ENCODE results near the gene RASA2. TPM values are rescaled to one million over a fixed set of nuclear protein-coding genes. Genes with fewer than 3 reads are reported as not detected.

The RASA2 gene
- total and polyA plus RNA-seq, 10 of the 15 experiments (the other 5 are each of a cell fraction or from before 2014, with no cell fraction given) = 1.9 to 9.4 (median 7.2) TPM

DNA sequence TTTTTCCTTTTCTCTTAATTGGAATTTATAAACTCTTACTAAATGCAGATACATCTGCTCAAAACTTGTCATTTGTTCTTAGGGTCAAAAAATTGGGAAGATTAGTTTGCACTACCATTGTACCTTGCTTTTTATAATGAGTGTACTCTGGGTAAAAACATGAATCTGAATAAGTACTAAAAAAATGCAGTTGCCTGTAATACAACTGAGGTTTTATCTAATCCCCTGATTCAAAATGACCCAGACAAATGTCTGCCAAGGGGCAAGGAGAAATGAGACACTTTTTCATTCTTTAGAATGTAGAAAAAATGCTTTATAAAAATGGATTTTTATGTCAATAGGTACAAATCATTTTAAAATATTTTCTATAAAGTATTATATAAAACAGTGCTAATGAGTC is 42.4 kb downstream of the RASA2 start (continued):
- TF ChIP-seq, protein P1, sequence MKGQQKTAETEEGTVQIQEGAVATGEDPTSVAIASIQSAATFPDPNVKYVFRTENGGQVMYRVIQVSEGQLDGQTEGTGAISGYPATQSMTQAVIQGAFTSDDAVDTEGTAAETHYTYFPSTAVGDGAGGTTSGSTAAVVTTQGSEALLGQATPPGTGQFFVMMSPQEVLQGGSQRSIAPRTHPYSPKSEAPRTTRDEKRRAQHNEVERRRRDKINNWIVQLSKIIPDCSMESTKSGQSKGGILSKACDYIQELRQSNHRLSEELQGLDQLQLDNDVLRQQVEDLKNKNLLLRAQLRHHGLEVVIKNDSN (IDR thresholded peaks at IDR 0.05; ENCODE audit: borderline replicate concordance, extremely low read length, insufficient read depth, low read depth, low read length) = no peak
- TF ChIP-seq NR2C2 (IDR thresholded peaks at IDR 0.05; ENCODE audit: borderline replicate concordance, control insufficient read depth, insufficient read length, low read depth) = no peak
- no peak for TF ChIP-seq KLF5 (IDR thresholded peaks at IDR 0.05; ENCODE audit: partially characterized antibody)
- TF ChIP-seq EZH2 (IDR thresholded peaks at IDR 0.05; ENCODE audit: borderline replicate concordance, control insufficient read depth, low read depth, low read length) = no peak
- TF ChIP-seq KAT2A (conservative IDR thresholded peaks at IDR 0.05; ENCODE audit: control insufficient read depth, low read depth, low read length) = no peak

DNA sequence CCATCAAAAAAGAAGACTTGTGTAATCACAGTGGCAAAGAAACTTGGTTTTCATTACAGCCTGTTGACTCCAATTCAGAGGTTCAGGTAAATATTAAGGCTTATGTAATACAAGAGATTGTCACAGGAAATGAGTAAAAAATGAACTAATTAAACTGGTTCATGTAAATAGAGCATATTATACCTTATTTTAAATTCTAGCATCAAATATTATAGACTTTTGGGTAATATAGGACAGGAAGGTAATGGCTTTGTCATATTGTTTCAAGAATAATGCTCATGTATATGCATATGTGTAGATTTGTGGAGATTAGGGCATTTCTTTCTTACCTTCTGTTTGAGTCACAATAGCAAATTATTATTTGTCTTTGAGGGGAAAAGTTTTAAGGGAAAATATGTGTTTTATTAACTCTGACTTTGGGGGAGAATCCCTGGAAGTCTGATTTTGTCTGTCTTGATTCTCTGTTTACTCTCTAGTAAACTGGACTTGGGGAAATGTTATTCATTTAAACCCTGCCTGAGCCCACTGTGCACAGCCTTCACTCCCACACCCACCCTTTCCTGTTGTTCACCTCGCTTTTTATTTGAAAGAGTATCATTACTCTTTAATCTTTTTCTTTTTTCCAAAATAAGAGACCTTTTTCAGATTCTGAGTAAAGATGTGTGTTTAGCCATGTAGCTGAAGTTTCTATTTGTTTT is 43.0 kb downstream of the RASA2 start:
- POLR2A ChIA-PET = no interaction called here
- Histone ChIP-seq H4K20me1 (ENCODE audit: control insufficient read depth, insufficient read depth) (no peaks in the 10 kb centered on the region), H3K9me3 (replicated peaks; ENCODE audit: control insufficient read depth, insufficient read depth, low read length) (no peaks in the 10 kb centered on the region), H2AFZ (ENCODE audit: control insufficient read depth, low read depth, low read length) (no peak overlapping the region), H3K4me2 (ENCODE audit: control insufficient read depth, insufficient read depth) (no peak overlapping the region), H3K27ac (ENCODE audit: control insufficient read depth, insufficient read depth) (no peak overlapping the region), H3K4me3 (no peak overlapping the region), H3K9ac (ENCODE audit: control insufficient read depth, insufficient read depth, low read length) (no peak overlapping the region), H3K4me1 (ENCODE audit: control insufficient read depth, insufficient read depth, low read length) (no peaks in the 10 kb centered on the region), H3K36me3 (ENCODE audit: control insufficient read depth in 2 of 2, insufficient read depth in 2 of 2, low read length in 1 of 2) (0 out of 4 replicates have a peak, but pooled peaks cover 0 to 2% of the 10 kb centered on the region in 2 experiments), H3K79me2 (ENCODE audit: control insufficient read depth, insufficient read depth, low read length) (no peaks in the 10 kb centered on the region), H3K27me3 (replicated peaks in 1 of 2; ENCODE audit: control insufficient read depth in 2 of 2, insufficient read depth in 2 of 2, low read length in 1 of 2) (no peaks in the 10 kb centered on the region)
- DNase-seq (ENCODE audit: low read depth, low spot score) = no peak
- intact Hi-C loops (cut with micrococcal nuclease; ENCODE audit: unreplicated experiment) = no loop called here
- no peak for FAIRE-seq
- SMC1A ChIA-PET (ENCODE audit: uncharacterized antibody, unreplicated experiment) = interaction anchor here (1.1 kb wide), 1 partner anchor 13 kb away, joined by 3 read pairs; no protein-coding TSS in a partner anchor
- no peak for TF ChIP-seq CREM (IDR thresholded peaks at IDR 0.05; ENCODE audit: low read depth)
- TF ChIP-seq, protein P2, sequence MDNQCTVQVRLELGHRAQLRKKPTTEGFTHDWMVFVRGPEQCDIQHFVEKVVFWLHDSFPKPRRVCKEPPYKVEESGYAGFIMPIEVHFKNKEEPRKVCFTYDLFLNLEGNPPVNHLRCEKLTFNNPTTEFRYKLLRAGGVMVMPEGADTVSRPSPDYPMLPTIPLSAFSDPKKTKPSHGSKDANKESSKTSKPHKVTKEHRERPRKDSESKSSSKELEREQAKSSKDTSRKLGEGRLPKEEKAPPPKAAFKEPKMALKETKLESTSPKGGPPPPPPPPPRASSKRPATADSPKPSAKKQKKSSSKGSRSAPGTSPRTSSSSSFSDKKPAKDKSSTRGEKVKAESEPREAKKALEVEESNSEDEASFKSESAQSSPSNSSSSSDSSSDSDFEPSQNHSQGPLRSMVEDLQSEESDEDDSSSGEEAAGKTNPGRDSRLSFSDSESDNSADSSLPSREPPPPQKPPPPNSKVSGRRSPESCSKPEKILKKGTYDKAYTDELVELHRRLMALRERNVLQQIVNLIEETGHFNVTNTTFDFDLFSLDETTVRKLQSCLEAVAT (IDR thresholded peaks at IDR 0.05) = no peak
- TF ChIP-seq CHD1 (IDR thresholded peaks at IDR 0.05; ENCODE audit: low read depth, low read length) = no peak
- TF ChIP-seq, protein P3, sequence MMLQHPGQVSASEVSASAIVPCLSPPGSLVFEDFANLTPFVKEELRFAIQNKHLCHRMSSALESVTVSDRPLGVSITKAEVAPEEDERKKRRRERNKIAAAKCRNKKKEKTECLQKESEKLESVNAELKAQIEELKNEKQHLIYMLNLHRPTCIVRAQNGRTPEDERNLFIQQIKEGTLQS (IDR thresholded peaks at IDR 0.05; ENCODE audit: borderline replicate concordance, extremely low read depth, low read depth, low read length) = no peak
- no peak for TF ChIP-seq TAF1 (IDR thresholded peaks at IDR 0.05; ENCODE audit: borderline replicate concordance, low read depth, low read length)
- TF ChIP-seq, protein P4, sequence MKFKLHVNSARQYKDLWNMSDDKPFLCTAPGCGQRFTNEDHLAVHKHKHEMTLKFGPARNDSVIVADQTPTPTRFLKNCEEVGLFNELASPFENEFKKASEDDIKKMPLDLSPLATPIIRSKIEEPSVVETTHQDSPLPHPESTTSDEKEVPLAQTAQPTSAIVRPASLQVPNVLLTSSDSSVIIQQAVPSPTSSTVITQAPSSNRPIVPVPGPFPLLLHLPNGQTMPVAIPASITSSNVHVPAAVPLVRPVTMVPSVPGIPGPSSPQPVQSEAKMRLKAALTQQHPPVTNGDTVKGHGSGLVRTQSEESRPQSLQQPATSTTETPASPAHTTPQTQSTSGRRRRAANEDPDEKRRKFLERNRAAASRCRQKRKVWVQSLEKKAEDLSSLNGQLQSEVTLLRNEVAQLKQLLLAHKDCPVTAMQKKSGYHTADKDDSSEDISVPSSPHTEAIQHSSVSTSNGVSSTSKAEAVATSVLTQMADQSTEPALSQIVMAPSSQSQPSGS (IDR thresholded peaks at IDR 0.05; ENCODE audit: low read length) = no peak
- RAD21 ChIA-PET (ENCODE audit: unreplicated experiment) = no interaction called here
- CTCF ChIA-PET = interaction anchor here (1.0 kb wide), 1 partner anchor 11 kb away, joined by 4 read pairs; no protein-coding TSS in a partner anchor
- BruUV-seq (replicated peaks) = no TSS peak
- in situ Hi-C loops (cut with MboI) = no loop called here
- WGBS (ENCODE audit: insufficient coverage, insufficient replicate concordance, low lambda C conversion rate, missing lambda C conversion rate) = 0% methylated on average over 1 of the region's 1 CpG
- no peak for ATAC-seq

Data from GM12878 (cell line).